ENCODE measurements around the gene ALOXE3. TPM values are rescaled to one million over a fixed set of nuclear protein-coding genes. Genes with fewer than 3 reads are reported as not detected.

ALOXE3 gene
- total and polyA plus RNA-seq, 4 donors, result not detected

DNA sequence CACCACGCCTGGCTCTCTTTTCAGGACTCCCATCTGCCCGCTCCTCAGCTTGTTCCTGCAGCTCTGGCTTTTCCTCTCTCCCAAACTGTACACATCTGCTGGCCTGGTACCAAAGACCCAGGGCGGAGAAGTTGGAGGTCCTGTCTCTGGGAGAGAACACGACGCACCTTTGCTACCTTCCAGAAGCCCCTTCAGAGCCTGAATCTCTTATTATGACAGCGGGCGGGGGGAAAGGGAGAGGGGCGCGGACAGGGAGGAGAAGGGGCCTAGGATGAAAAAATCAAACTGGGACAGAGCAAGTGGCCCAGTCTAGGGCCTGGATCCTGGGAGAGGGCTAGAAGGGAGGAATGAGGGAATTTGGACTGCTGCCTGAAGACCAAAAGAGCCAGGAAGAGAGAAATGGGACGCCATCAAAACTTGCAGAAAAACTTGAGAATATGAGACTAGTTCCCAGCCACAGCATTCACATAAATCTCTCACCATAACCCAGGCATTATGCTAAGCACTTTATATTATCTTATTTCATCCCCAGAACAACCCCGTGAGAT lies 36.4 kb upstream of the ALOXE3 start:
- Histone ChIP-seq H3K27ac (ENCODE audit: low read depth in 1 of 2, low read length in 2 of 2) (peak overlapping the region; percentile 97 to 99), H3K9ac (ENCODE audit: low read depth in 1 of 2, low read length in 2 of 2) (peak overlapping the region; percentile 88 to 100), H3K9me3 (ENCODE audit: control insufficient read depth in 4 of 4, low read length in 3 of 4) (no peaks in the 10 kb centered on the region), H3K4me1 (ENCODE audit: control insufficient read depth in 4 of 4, insufficient read depth in 4 of 4, low read length in 3 of 4) (peaks cover 15 to 63% (median 40%) of the 10 kb centered on the region in 4 donors), H3K4me3 (ENCODE audit: low read depth in 1 of 3, low read length in 3 of 3) (peak overlapping the region; percentile 69 to 99 (median 89)), H3K27me3 (ENCODE audit: control insufficient read depth in 4 of 4, insufficient read depth in 4 of 4, low read length in 3 of 4) (no peaks in the 10 kb centered on the region), H3K36me3 (ENCODE audit: control insufficient read depth in 4 of 4, insufficient read depth in 3 of 4, low read depth in 1 of 4, low read length in 3 of 4) (peaks cover 4 to 13% (median 7%) of the 10 kb centered on the region in 4 donors)
- DNase-seq (ENCODE audit: low spot score), result no peak
- 16% methylated on average over 11 of the region's 11 CpGs for WGBS
- peak; percentile 2 for TF ChIP-seq FOXA2 (IDR thresholded peaks at IDR 0.05)
- TF ChIP-seq RAD21 (IDR thresholded peaks at IDR 0.05), result no peak
- no peak for TF ChIP-seq YY1 (IDR thresholded peaks at IDR 0.05)
- TF ChIP-seq, protein P1, sequence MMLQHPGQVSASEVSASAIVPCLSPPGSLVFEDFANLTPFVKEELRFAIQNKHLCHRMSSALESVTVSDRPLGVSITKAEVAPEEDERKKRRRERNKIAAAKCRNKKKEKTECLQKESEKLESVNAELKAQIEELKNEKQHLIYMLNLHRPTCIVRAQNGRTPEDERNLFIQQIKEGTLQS (IDR thresholded peaks at IDR 0.05), result peak; percentile 34
- peak; percentile 43 for TF ChIP-seq TAF1 (conservative IDR thresholded peaks at IDR 0.05)
- TF ChIP-seq, protein P2, sequence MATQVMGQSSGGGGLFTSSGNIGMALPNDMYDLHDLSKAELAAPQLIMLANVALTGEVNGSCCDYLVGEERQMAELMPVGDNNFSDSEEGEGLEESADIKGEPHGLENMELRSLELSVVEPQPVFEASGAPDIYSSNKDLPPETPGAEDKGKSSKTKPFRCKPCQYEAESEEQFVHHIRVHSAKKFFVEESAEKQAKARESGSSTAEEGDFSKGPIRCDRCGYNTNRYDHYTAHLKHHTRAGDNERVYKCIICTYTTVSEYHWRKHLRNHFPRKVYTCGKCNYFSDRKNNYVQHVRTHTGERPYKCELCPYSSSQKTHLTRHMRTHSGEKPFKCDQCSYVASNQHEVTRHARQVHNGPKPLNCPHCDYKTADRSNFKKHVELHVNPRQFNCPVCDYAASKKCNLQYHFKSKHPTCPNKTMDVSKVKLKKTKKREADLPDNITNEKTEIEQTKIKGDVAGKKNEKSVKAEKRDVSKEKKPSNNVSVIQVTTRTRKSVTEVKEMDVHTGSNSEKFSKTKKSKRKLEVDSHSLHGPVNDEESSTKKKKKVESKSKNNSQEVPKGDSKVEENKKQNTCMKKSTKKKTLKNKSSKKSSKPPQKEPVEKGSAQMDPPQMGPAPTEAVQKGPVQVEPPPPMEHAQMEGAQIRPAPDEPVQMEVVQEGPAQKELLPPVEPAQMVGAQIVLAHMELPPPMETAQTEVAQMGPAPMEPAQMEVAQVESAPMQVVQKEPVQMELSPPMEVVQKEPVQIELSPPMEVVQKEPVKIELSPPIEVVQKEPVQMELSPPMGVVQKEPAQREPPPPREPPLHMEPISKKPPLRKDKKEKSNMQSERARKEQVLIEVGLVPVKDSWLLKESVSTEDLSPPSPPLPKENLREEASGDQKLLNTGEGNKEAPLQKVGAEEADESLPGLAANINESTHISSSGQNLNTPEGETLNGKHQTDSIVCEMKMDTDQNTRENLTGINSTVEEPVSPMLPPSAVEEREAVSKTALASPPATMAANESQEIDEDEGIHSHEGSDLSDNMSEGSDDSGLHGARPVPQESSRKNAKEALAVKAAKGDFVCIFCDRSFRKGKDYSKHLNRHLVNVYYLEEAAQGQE (IDR thresholded peaks at IDR 0.05), result peak; percentile 11

DNA sequence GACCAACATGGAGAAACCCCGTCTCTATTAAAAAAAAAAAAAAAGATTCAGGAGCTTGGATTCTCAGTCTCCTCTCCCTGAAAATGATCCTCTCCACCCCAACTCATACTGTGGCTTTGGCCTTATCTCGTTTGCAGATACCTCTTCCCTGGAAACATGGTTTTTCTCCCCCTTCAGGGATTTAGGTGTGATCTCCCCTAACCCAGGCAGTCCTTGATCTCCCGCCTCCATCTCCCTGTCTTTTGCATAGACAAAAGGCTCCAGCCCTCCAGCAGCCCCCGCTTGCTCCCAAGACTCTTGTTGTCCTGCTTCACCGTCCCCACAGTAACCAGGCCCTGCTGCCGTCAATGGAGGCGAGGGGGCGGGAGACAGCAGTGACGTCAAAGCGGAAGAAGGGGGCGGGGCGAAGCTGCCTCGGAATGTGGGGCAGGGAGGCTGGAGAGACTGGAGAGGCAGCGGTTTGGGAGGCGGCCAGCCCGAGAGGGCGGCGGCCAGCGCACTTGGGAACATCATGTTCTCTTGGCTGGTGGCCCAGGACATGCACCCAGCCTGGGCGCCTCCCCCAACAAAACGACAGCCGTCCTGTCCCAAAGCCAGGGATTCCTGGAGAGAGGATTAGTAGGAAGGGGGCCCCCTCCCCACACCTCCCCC lies 35.8 kb upstream of the ALOXE3 start:
- Histone ChIP-seq H3K27me3 (ENCODE audit: control insufficient read depth in 4 of 4, insufficient read depth in 4 of 4, low read length in 3 of 4) (no peaks in the 10 kb centered on the region), H3K27ac (ENCODE audit: low read depth in 1 of 2, low read length in 2 of 2) (peak overlapping the region; percentile 97 to 99), H3K9me3 (ENCODE audit: control insufficient read depth in 4 of 4, low read length in 3 of 4) (no peaks in the 10 kb centered on the region), H3K36me3 (ENCODE audit: control insufficient read depth in 4 of 4, insufficient read depth in 3 of 4, low read depth in 1 of 4, low read length in 3 of 4) (peaks cover 9 to 17% (median 12%) of the 10 kb centered on the region in 4 donors), H3K9ac (ENCODE audit: low read depth in 1 of 2, low read length in 2 of 2) (peak overlapping the region; percentile 88 to 100), H3K4me3 (ENCODE audit: low read depth in 1 of 3, low read length in 3 of 3) (peak overlapping the region; percentile 69 to 99 (median 89)), H3K4me1 (ENCODE audit: control insufficient read depth in 4 of 4, insufficient read depth in 4 of 4, low read length in 3 of 4) (peaks cover 15 to 58% (median 34%) of the 10 kb centered on the region in 4 donors)
- peak; percentile 98 for DNase-seq (ENCODE audit: low spot score)
- TF ChIP-seq, protein P3, sequence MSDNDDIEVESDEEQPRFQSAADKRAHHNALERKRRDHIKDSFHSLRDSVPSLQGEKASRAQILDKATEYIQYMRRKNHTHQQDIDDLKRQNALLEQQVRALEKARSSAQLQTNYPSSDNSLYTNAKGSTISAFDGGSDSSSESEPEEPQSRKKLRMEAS (IDR thresholded peaks at IDR 0.05), result peak; percentile 94
- TF ChIP-seq, protein P1 (IDR thresholded peaks at IDR 0.05), result peak; percentile 66
- TF ChIP-seq RXRA (IDR thresholded peaks at IDR 0.05) (peak; percentile 89 to 93), HNF4G (IDR thresholded peaks at IDR 0.05) (no peak), YY1 (IDR thresholded peaks at IDR 0.05) (peak; percentile 83), NR2F2 (IDR thresholded peaks at IDR 0.05) (peak; percentile 61), FOXA2 (IDR thresholded peaks at IDR 0.05) (peak; percentile 49), RAD21 (IDR thresholded peaks at IDR 0.05) (peak in 1 of 2 donors; percentile 49), TAF1 (conservative IDR thresholded peaks at IDR 0.05) (no peak), GABPA (IDR thresholded peaks at IDR 0.05 in 1 of 2, conservative IDR thresholded peaks at IDR 0.05 in 1 of 2) (peak in 1 of 2 donors; percentile 56), EGR1 (IDR thresholded peaks at IDR 0.05; ENCODE audit: low read depth in 2 of 2) (peak; percentile 90 to 92), JUND (IDR thresholded peaks at IDR 0.05) (peak in 1 of 2 donors; percentile 87), FOXA1 (IDR thresholded peaks at IDR 0.05) (no peak), SP1 (IDR thresholded peaks at IDR 0.05) (peak; percentile 100), HNF4A (conservative IDR thresholded peaks at IDR 0.05) (peak; percentile 51 to 60)
- TF ChIP-seq, protein P4, sequence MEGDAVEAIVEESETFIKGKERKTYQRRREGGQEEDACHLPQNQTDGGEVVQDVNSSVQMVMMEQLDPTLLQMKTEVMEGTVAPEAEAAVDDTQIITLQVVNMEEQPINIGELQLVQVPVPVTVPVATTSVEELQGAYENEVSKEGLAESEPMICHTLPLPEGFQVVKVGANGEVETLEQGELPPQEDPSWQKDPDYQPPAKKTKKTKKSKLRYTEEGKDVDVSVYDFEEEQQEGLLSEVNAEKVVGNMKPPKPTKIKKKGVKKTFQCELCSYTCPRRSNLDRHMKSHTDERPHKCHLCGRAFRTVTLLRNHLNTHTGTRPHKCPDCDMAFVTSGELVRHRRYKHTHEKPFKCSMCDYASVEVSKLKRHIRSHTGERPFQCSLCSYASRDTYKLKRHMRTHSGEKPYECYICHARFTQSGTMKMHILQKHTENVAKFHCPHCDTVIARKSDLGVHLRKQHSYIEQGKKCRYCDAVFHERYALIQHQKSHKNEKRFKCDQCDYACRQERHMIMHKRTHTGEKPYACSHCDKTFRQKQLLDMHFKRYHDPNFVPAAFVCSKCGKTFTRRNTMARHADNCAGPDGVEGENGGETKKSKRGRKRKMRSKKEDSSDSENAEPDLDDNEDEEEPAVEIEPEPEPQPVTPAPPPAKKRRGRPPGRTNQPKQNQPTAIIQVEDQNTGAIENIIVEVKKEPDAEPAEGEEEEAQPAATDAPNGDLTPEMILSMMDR (IDR thresholded peaks at IDR 0.05; ENCODE audit: low read depth, low read length, missing input control), result no peak
- TF ChIP-seq, protein P5, sequence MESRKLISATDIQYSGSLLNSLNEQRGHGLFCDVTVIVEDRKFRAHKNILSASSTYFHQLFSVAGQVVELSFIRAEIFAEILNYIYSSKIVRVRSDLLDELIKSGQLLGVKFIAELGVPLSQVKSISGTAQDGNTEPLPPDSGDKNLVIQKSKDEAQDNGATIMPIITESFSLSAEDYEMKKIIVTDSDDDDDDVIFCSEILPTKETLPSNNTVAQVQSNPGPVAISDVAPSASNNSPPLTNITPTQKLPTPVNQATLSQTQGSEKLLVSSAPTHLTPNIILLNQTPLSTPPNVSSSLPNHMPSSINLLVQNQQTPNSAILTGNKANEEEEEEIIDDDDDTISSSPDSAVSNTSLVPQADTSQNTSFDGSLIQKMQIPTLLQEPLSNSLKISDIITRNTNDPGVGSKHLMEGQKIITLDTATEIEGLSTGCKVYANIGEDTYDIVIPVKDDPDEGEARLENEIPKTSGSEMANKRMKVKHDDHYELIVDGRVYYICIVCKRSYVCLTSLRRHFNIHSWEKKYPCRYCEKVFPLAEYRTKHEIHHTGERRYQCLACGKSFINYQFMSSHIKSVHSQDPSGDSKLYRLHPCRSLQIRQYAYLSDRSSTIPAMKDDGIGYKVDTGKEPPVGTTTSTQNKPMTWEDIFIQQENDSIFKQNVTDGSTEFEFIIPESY (IDR thresholded peaks at IDR 0.05), result peak; percentile 89
- TF ChIP-seq, protein P2 (IDR thresholded peaks at IDR 0.05), result peak; percentile 81
- 2% methylated on average over 22 of the region's 22 CpGs for WGBS

All from liver (tissue), 9 donors.